Right atrium auricular region (tissue), 2 donors: ENCODE results near the gene KDM4B. TPM values are rescaled to one million over a fixed set of nuclear protein-coding genes. Genes with fewer than 3 reads are reported as not detected.

ENCODE experiments used
- DNase-seq: peaks from one replicate; pipeline ENCODE4 v3.0.0-alpha.2; 2019; ENCODE audit warnings: low spot score
- H3K27ac ChIP-seq, 2 donors: fragments of 200-600 bp; sonication (generic); 1 replicate in 1 of 2; 2 replicates in 1 of 2; pipeline ENCODE4 v1.5.1; 2016 to 2019
- H3K27me3 ChIP-seq, 2 donors: fragments of 200-600 bp; sonication (generic); one replicate each; pipeline versions ENCODE4 v1.5.1 to v1.6.0; 2017 to 2019
- H3K36me3 ChIP-seq: fragments of 200-600 bp; sonication (generic); one replicate; pipeline ENCODE4 v1.5.1; 2016
- H3K4me1 ChIP-seq, 2 donors: fragments of 200-600 bp; sonication (generic); one replicate each; pipeline versions ENCODE4 v1.5.1 to v1.6.0; 2017 to 2019
- H3K4me3 ChIP-seq, 2 donors: fragments of 200-600 bp; sonication (generic); 1 replicate in 1 of 2; 2 replicates in 1 of 2; pipeline ENCODE4 v1.5.1; 2017 to 2019; ENCODE audit warnings: mild to moderate bottlenecking in 1 of 2, moderate library complexity in 1 of 2
- H3K9me3 ChIP-seq, 2 donors: fragments of 200-600 bp; sonication (generic); one replicate each; pipeline ENCODE4 v1.5.1; 2019
- CTCF ChIP-seq, 2 donors: fragments of 200-600 bp; sonication (generic); IDR thresholded peaks; one replicate each; pipeline ENCODE4 v1.5.1; 2019; ENCODE audit warnings: antibody characterized with exemption in 2 of 2
- total RNA-seq, 2 donors: library from RNA; depleted of rRNA; stranded (reverse); fragments of >200 nt; gene quantifications; one replicate each; pipeline ENCODE4 v1.1.0, GENCODE V29; 2016

KDM4B gene
- total RNA-seq, 2 donors from 2014 or later, result 17.6 to 26.0 TPM

- H3K36me3 ChIP-seq, result peaks cover 21% of the 10 kb centered on the region
- no peaks in the 10 kb centered on the region for H3K9me3 ChIP-seq
- peak overlapping the region; percentile 22 to 38 for H3K27ac ChIP-seq
- peaks cover 0 to 49% of the 10 kb centered on the region in 2 donors for H3K4me1 ChIP-seq
- no peak for TF ChIP-seq CTCF (IDR thresholded peaks at IDR 0.05)
- H3K4me3 ChIP-seq, result no peak overlapping the region
- DNase-seq, result no peak
- no peaks in the 10 kb centered on the region for H3K27me3 ChIP-seq
These were observed 78.5 kb downstream of the KDM4B start for GRCh38 chr19:5047251-5047935.

GRCh38 chr19:5048091-5048726, 79.3 kb downstream of the KDM4B start:
- H3K9me3 ChIP-seq, result no peaks in the 10 kb centered on the region
- DNase-seq, result peak; percentile 76
- no peaks in the 10 kb centered on the region for H3K27me3 ChIP-seq
- H3K4me3 ChIP-seq, result peak overlapping the region in 1 of 2 donors; percentile 6
- H3K36me3 ChIP-seq, result peaks cover 13% of the 10 kb centered on the region
- peaks cover 0 to 57% of the 10 kb centered on the region in 2 donors for H3K4me1 ChIP-seq
- peak; percentile 99 for TF ChIP-seq CTCF (IDR thresholded peaks at IDR 0.05)
- H3K27ac ChIP-seq, result peak overlapping the region in 1 of 2 donors; percentile 47

- DNase-seq, result peak; percentile 71
- Histone ChIP-seq H3K27me3 (no peaks in the 10 kb centered on the region), H3K36me3 (peaks cover 13% of the 10 kb centered on the region), H3K4me3 (peak overlapping the region in 1 of 2 donors; percentile 6), H3K4me1 (peaks cover 0 to 64% of the 10 kb centered on the region in 2 donors), H3K27ac (peak overlapping the region; percentile 11 to 47), H3K9me3 (no peaks in the 10 kb centered on the region)
- no peak for TF ChIP-seq CTCF (IDR thresholded peaks at IDR 0.05)
These were observed 80.0 kb downstream of the KDM4B start for GRCh38 chr19:5048727-5049553.

- Histone ChIP-seq H3K4me3 (no peak overlapping the region), H3K4me1 (peaks cover 0 to 70% of the 10 kb centered on the region in 2 donors), H3K27me3 (no peaks in the 10 kb centered on the region), H3K27ac (peak overlapping the region in 1 of 2 donors; percentile 47), H3K36me3 (peaks cover 13% of the 10 kb centered on the region), H3K9me3 (no peaks in the 10 kb centered on the region)
- no peak for DNase-seq
- no peak for TF ChIP-seq CTCF (IDR thresholded peaks at IDR 0.05)
These were observed 80.6 kb downstream of the KDM4B start for GRCh38 chr19:5049561-5049960.

DNA sequence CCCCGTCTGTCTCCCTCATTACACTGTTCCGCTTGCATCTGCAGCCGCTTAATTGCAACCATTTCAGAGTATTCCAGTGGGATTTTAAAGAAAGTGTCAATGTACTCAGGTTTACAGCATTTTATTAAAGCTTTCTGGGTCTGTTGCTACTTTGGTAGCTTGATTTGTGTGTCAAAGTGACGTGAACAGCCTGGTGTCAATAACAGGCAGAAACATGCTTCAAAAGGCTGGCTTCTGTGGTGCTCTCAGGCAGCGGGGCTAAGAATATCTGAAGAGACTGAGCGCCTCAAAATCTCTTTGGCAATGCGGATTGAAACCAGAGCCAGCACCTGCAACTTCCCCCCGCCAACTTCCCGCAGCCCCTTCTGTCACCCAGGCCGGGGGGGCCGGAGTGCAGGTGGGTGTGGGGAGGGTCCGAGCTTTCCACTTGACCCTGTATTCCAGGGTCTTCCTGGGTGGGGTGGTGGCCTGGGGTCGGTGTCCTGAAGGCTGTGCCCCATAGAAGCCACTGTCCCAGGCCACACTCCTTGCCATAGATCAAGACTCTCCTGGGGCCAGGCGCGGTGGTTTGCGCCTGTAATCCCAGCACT, 81.2 kb downstream of the KDM4B start:
- DNase-seq, result no peak
- no peak for TF ChIP-seq CTCF (IDR thresholded peaks at IDR 0.05)
- H3K36me3 ChIP-seq, result peaks cover 13% of the 10 kb centered on the region

More for the DNA sequence above, 81.2 kb downstream of the KDM4B start:
- Histone ChIP-seq H3K27ac (no peak overlapping the region), H3K27me3 (no peaks in the 10 kb centered on the region), H3K9me3 (no peaks in the 10 kb centered on the region), H3K4me1 (peaks cover 0 to 75% of the 10 kb centered on the region in 2 donors), H3K4me3 (no peak overlapping the region)
